GM20000 (cell line): Measurements from ENCODE around the gene RCC1.
"Not testable (repeated sequence)": the region's sequence is repeated elsewhere in the genome, so short reads cannot be mapped to it uniquely, and the experiment has no call there.

Source experiments
- DNase-seq: peaks from one replicate; pipeline ENCODE4 v3.0.0; 2012; ENCODE audit warnings: low spot score
- TF ChIP-seq, protein P1 (sequence below): IDR thresholded peaks from 2 replicates; pipeline ENCODE4 v1.5.1; 2012; ENCODE audit warnings: mild to moderate bottlenecking, control low read depth; ENCODE audit errors: extremely low read depth, missing control alignments

Gene RCC1

DNA sequence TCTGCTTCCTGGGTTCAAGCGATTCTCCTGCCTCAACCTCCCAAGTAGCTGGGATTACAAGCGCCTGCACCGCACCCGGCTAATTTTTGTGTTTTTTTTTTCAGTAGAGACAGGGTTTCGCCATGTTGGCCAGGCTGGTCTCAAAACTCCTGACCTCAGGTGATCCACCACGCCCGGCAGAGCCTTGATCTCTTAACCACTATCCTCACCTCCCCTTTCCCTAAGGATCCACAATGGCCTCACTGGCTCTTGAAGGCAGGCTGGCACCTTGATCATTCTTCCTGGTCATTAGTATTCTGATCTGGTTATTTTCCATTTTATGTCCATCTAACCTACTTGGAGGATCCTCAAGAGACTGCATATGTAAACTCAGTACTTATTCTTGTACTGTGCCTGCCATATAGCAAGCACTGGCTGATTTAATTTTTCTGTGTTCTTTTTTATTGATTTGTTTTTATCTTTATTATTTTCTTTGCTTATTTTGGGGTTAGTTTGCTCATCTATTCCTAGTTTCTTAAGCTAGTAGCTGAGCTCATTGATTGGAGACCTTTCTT lies 6.3 kb downstream of the RCC1 start:
- TF ChIP-seq, protein P1, sequence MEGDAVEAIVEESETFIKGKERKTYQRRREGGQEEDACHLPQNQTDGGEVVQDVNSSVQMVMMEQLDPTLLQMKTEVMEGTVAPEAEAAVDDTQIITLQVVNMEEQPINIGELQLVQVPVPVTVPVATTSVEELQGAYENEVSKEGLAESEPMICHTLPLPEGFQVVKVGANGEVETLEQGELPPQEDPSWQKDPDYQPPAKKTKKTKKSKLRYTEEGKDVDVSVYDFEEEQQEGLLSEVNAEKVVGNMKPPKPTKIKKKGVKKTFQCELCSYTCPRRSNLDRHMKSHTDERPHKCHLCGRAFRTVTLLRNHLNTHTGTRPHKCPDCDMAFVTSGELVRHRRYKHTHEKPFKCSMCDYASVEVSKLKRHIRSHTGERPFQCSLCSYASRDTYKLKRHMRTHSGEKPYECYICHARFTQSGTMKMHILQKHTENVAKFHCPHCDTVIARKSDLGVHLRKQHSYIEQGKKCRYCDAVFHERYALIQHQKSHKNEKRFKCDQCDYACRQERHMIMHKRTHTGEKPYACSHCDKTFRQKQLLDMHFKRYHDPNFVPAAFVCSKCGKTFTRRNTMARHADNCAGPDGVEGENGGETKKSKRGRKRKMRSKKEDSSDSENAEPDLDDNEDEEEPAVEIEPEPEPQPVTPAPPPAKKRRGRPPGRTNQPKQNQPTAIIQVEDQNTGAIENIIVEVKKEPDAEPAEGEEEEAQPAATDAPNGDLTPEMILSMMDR, result no peak
- DNase-seq, result no peak

DNA sequence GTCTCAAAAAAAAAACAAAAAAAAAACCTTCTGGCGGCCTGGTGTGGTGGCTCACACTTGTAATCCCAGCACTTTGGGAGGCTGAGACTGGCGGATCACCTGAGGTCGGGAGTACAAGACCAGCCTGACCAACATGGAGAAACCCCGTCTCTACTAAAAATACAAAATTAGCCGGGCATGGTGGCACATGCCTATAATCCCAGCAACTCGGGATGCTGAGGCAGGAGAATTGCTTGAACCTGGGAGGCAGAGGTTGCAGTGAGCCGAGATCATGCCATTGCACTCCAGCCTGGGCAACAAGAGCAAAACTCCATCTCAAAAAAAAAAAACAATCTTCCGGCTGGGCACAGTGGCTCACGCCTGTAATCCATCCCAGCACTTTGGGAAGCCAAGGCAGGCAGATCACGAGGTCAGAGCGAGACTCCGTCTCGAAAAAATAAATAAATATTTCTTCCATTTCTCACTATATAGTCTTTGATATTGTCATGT lies 8.6 kb downstream of the RCC1 start:
- not testable (repeated sequence) for DNase-seq

DNA sequence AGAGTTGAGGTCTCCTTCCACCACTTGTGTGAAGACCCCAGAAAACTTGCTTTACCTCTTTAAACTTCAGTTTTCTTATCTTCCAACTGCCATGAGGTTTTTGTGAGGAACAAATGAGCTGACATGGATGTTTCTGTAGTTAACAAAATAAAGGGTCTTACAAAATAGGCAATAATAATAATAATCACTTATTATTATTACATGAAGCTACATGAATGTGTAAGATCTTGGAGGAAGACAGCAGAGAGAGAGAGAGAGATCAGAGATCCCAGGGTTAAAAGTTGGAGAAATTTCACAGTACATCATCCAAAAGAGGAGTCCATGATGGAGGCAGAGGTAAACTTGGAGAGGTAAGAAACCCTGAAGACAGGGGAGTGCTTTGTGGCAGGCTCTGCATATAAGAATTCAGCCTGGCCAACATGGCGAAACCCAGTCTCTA lies 10.7 kb downstream of the RCC1 start:
- TF ChIP-seq, protein P1, result no peak
- no peak for DNase-seq

DNA sequence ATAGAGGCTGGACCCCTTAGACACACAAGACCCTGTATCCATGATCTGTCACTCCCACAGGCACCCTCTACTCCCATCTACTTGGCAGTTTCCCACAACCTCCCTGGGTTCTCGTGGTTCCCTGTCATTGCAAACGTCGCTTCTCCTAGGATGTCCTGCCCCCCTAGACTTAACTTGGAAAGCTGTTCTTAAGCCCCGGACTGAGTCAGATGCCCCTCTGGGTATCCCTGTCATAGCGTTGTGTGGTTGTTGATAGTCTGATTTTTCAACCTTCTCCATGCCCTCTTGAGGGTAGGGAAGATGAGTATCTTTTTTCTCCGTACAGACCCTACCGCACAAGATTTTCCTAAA lies 11.8 kb downstream of the RCC1 start:
- TF ChIP-seq, protein P1, result no peak
- no peak for DNase-seq

DNA sequence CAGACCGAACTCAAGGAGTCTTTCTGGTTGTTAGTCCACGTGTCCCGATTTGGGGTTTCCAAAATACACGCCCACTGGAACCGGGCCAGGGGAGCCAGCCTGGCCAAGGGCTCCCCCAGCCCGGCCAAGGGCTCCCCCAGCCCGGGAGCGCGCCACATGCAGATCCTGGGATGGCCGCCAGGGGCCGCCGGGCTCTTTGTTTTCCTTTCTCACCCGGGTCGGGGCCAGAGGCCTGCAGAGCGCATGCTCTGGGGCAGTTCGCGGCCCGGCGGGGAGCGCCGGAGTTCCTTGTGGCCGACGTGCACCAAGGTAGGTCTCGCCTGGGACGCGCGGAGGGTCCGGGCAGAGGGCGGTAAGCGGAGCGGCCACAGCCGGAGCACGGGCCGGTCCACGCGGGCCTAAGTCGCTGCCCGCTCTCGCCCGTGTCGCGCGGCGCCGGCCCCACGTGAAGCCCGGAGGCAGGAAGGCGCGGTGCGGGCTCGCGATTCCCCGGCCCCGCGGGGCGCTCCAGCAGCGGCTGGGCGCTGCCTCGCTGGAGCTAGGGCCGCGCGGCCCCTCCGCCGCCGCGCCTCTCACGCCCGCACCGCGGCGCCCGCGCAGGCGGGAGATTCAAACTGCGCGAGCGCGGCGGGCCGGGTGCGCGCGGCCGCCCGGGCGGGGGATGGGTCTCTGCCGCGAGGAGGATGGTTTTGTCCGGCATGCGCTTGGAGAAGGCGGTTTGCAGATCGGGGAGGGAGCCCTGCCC lies 12.3 kb downstream of the RCC1 start:
- TF ChIP-seq, protein P1, result peak; percentile 85
- DNase-seq, result peak; percentile 93

DNA sequence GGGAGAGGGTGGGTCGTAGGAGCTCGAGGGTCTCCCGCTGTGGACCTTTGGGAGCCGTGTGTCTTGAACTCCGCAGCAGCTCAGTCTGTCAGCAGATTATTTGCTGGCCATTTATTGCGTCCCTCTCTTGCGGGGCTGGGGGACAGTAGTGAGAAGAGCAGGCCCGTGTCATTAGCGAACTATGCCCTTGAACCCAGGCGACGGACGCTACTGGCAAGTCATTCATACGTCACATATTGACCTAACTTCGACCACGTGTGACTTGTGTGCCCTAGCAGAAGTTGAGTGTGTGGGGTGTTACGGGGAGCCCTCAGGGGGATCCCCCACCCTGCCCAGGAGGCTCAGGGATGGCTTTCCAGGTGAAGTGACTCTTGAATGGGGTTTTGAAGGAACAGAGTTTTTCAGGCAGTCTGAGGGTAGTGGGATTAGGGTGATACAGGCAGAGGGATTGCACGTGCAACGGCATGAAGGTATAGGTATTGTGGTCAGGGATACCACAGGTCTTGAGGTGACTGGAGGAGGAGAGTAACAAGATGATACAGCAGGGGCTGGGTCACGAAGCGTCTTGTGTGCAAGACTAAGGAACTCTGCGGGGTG lies 13.0 kb downstream of the RCC1 start:
- DNase-seq, result peak; percentile 65
- TF ChIP-seq, protein P1, result no peak

DNA sequence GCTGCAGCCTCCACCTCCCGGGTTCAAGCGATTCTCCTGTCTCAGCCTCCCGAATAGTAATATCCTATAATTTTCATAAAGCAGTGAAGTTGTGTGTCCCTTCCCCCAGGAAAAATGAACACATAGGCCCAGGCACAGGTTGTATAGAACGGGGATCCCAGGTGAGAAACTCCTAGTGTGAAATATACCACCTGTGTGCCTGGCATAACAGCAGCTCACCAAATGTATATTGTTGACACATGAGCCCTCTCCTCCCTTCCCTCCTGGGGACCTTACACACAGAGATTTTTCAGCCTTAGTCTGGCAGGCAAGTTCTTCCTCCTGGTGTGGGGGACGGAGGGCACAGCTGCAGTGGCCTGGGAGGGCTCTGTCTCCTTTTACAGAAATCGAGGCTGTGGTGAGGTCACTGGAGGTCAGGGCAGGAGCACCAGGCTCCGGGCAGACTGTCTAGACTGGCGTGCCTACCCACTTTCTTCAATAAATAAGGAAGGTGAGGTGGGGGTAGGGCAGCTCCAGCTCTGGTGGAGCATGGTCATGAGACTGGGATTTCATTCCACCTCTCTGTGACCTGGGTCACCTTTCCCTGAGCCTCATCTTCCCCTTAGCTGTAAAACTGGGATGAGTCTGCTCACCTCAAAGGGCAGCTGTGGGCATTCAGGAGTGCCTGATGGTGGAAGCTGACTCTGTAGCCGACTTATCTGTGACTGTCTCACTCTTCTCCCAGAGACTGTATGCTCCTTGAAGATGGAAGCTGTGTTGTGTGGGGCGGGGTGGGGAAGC lies 14.3 kb downstream of the RCC1 start:
- TF ChIP-seq, protein P1, result no peak
- no peak for DNase-seq

DNA sequence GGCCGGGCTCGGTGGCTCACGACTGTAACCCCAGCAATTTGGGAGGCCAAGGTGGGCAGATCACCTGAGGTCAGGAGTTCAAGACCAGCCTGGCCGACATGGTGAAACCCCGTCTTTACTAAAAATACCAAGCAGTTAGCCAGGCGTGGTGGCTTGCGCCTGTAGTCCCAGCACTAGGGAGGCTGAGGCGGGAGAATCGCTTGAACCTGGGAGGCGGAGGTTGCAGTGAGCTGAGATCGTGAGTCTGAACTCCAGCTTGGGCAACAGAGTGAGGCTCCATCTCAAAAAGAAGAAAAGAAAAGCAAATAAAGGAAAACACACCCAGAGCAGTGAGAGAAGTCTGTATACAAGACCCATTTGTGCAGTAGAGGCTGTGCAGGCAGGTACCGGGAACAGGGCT lies 15.0 kb downstream of the RCC1 start:
- not testable (repeated sequence) for DNase-seq
